MM.1S (cell line): ENCODE data around the gene CD6.

Experiments
- DNase-seq: peaks from one replicate; pipeline ENCODE4 v3.0.0-alpha.2; 2015
- H2AFZ ChIP-seq: fragments of 300-600 bp; sonication (generic); 2 replicates; pipeline ENCODE4 v1.6.0; 2016; ENCODE audit warnings: antibody characterized with exemption, low read length
- H3F3A ChIP-seq: fragments of 300-600 bp; sonication (generic); 2 replicates; pipeline ENCODE4 v1.6.1; 2016; ENCODE audit warnings: mild to moderate bottlenecking, antibody characterized with exemption, low read length, moderate library complexity, mixed read lengths; ENCODE audit not compliant: insufficient read depth
- H3K27ac ChIP-seq: fragments of 300-600 bp; sonication (generic); 2 replicates; pipeline ENCODE4 v1.5.1; 2016; ENCODE audit warnings: mild to moderate bottlenecking, low read length
- H3K27me3 ChIP-seq: fragments of 300-600 bp; sonication (generic); replicated peaks from 2 replicates; pipeline ENCODE4 v1.6.0; 2016; ENCODE audit warnings: low read length; ENCODE audit not compliant: insufficient read depth
- H3K36me3 ChIP-seq: fragments of 300-600 bp; sonication (generic); replicated peaks from 2 replicates; pipeline ENCODE4 v1.6.1; 2016; ENCODE audit warnings: mild to moderate bottlenecking, low read length, mixed read lengths; ENCODE audit not compliant: insufficient read depth
- H3K4me1 ChIP-seq: fragments of 300-600 bp; sonication (generic); 2 replicates; pipeline ENCODE4 v1.6.1; 2016; ENCODE audit warnings: low read length, mixed read lengths
- H3K4me2 ChIP-seq: fragments of 300-600 bp; sonication (generic); 2 replicates; pipeline ENCODE4 v1.6.0; 2016; ENCODE audit warnings: low read depth, low read length
- H3K4me3 ChIP-seq: fragments of 300-600 bp; sonication (generic); 2 replicates; pipeline ENCODE4 v1.5.1; 2016; ENCODE audit warnings: low read length, mixed read lengths
- H3K79me2 ChIP-seq: fragments of 300-600 bp; sonication (generic); 2 replicates; pipeline ENCODE4 v1.6.1; 2016; ENCODE audit warnings: mixed run types, low read length, mixed read lengths
- H3K9ac ChIP-seq: fragments of 300-600 bp; sonication (generic); 2 replicates; pipeline ENCODE4 v1.6.1; 2016; ENCODE audit warnings: low read length, mixed read lengths
- H3K9me2 ChIP-seq: fragments of 300-600 bp; sonication (generic); replicated peaks from 2 replicates; pipeline ENCODE4 v1.6.1; 2016; ENCODE audit warnings: mild to moderate bottlenecking, low read length, mixed read lengths; ENCODE audit not compliant: insufficient read depth
- H3K9me3 ChIP-seq: fragments of 300-600 bp; sonication (generic); replicated peaks from 2 replicates; pipeline ENCODE4 v1.6.1; 2016; ENCODE audit warnings: mild to moderate bottlenecking, low read length, mixed read lengths; ENCODE audit not compliant: insufficient read depth
- H4K20me1 ChIP-seq: fragments of 300-600 bp; sonication (generic); 2 replicates; pipeline ENCODE4 v1.6.1; 2016; ENCODE audit warnings: mild to moderate bottlenecking, low read length, moderate library complexity, mixed read lengths; ENCODE audit not compliant: insufficient read depth
- EZH2 ChIP-seq: fragments of 300-600 bp; sonication (generic); optimal IDR thresholded peaks from 2 replicates; pipeline ENCODE3; 2017; ENCODE audit warnings: low read depth, mild to moderate bottlenecking, antibody characterized with exemption, low read length, mixed read lengths
- EZH2phosphoT487 ChIP-seq: fragments of 300-600 bp; sonication (generic); IDR thresholded peaks from 2 replicates; pipeline ENCODE4 v1.6.1; 2018; ENCODE audit warnings: antibody characterized with exemption, low read length
- TF ChIP-seq, protein P1 (sequence below): fragments of 300-600 bp; sonication (generic); IDR thresholded peaks from 2 replicates; pipeline ENCODE4 v1.5.1; 2016; ENCODE audit warnings: antibody characterized with exemption, low read length, mixed read lengths

The CD6 gene

DNA sequence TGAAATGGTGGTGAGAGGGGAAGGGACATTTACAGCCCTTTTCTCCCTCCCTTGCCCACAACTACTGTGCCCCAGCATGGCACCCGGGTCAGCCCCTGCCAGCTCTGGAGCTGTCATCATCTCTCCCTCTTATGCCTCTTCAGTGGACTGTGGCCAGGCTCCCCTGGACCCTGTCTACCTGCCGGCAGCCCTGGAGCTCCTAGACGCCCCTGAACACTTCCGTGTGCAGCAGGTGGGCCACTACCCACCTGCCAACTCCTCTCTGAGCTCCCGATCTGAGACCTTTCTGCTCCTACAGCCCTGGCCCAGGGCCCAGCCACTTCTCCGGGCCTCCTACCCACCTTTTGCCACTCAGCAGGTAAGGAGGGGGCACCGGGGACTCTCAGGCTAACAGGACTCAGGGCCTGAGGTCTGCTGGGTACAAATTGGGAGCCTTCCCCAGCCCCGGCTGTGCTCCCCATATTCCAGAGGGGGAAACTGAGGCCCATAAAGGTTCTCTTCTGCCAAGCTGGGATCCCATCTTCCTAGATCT is 44.4 kb upstream of the CD6 start:
- peaks cover 13% of the 10 kb centered on the region; the same call in 1 of the 2 replicates for H3F3A ChIP-seq
- H3K4me1 ChIP-seq: no peaks in the 10 kb centered on the region
- H3K27ac ChIP-seq: no peak overlapping the region
- peaks cover 4% of the 10 kb centered on the region; the same call in 1 of the 2 replicates for H4K20me1 ChIP-seq
- H3K79me2 ChIP-seq: no peaks in the 10 kb centered on the region
- H3K9ac ChIP-seq: no peak overlapping the region
- H3K9me3 ChIP-seq: no peaks in the 10 kb centered on the region
- no peak overlapping the region for H3K4me3 ChIP-seq
- H3K9me2 ChIP-seq: no peaks in the 10 kb centered on the region
- peaks cover 26% of the 10 kb centered on the region for H3K27me3 ChIP-seq
- DNase-seq: no peak
- TF ChIP-seq EZH2: no peak
- TF ChIP-seq, protein P1, sequence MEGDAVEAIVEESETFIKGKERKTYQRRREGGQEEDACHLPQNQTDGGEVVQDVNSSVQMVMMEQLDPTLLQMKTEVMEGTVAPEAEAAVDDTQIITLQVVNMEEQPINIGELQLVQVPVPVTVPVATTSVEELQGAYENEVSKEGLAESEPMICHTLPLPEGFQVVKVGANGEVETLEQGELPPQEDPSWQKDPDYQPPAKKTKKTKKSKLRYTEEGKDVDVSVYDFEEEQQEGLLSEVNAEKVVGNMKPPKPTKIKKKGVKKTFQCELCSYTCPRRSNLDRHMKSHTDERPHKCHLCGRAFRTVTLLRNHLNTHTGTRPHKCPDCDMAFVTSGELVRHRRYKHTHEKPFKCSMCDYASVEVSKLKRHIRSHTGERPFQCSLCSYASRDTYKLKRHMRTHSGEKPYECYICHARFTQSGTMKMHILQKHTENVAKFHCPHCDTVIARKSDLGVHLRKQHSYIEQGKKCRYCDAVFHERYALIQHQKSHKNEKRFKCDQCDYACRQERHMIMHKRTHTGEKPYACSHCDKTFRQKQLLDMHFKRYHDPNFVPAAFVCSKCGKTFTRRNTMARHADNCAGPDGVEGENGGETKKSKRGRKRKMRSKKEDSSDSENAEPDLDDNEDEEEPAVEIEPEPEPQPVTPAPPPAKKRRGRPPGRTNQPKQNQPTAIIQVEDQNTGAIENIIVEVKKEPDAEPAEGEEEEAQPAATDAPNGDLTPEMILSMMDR: no peak
- no peak for TF ChIP-seq EZH2phosphoT487
- H2AFZ ChIP-seq: no peak overlapping the region
- H3K36me3 ChIP-seq: no peaks in the 10 kb centered on the region
- no peak overlapping the region for H3K4me2 ChIP-seq

DNA sequence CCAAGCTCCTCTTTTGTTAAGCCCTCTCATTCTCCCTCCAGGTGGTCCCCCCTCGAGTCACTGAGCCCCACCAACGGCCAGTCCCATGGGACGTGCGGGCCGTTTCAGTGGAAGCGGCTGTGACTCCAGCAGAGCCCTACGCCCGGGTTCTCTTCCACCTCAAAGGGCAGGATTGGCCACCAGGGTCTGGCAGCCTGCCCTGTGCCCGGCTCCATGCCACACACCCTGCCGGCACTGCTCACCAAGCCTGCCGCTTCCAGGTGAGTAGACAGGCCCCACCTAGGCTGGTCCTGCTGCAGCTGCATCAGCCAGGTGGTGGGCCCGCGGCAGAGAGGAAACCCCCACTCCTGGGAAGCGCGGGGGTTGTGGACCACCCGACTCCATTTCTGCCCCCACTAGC is 43.9 kb upstream of the CD6 start:
- DNase-seq: no peak
- no peaks in the 10 kb centered on the region for H3K9me2 ChIP-seq
- H3K9me3 ChIP-seq: no peaks in the 10 kb centered on the region
- H3K27ac ChIP-seq: no peak overlapping the region
- no peak overlapping the region for H3K9ac ChIP-seq
- H3K27me3 ChIP-seq: peaks cover 26% of the 10 kb centered on the region
- no peak overlapping the region for H3K4me3 ChIP-seq
- no peak overlapping the region for H3K4me2 ChIP-seq
- TF ChIP-seq EZH2phosphoT487 (no peak), EZH2 (no peak)
- TF ChIP-seq, protein P1: no peak
- H3K79me2 ChIP-seq: no peaks in the 10 kb centered on the region
- no peaks in the 10 kb centered on the region for H3K36me3 ChIP-seq
- peaks cover 11% of the 10 kb centered on the region; the same call in 1 of the 2 replicates for H3F3A ChIP-seq
- no peaks in the 10 kb centered on the region for H3K4me1 ChIP-seq
- H2AFZ ChIP-seq: no peak overlapping the region
- peaks cover 4% of the 10 kb centered on the region; the same call in 1 of the 2 replicates for H4K20me1 ChIP-seq

DNA sequence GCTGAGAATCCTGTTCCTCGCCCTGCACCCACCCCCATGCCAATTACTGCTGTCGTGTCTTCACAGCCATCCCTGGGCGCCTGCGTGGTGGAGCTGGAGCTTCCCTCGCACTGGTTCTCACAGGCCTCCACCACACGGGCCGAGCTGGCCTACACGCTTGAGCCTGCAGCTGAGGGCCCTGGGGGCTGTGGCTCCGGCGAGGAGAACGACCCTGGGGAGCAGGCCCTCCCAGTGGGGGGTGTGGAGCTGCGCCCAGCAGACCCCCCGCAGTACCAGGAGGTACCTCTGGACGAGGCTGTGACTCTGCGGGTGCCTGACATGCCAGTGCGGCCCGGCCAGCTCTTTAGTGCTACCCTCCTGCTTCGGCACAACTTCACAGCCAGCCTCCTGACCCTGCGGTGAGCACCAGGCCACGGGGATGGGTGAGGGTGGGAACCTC is 42.9 kb upstream of the CD6 start:
- H4K20me1 ChIP-seq: 0 out of 2 replicates have a peak, but pooled peaks cover under 1% of the 10 kb centered on the region
- no peak for DNase-seq
- no peaks in the 10 kb centered on the region for H3K4me1 ChIP-seq
- peaks cover 4% of the 10 kb centered on the region; the same call in 1 of the 2 replicates for H3F3A ChIP-seq
- H3K9me2 ChIP-seq: no peaks in the 10 kb centered on the region
- H3K36me3 ChIP-seq: no peaks in the 10 kb centered on the region
- no peak overlapping the region for H3K4me3 ChIP-seq
- no peak overlapping the region for H3K27ac ChIP-seq
- H3K9ac ChIP-seq: no peak overlapping the region
- H3K79me2 ChIP-seq: no peaks in the 10 kb centered on the region
- H2AFZ ChIP-seq: no peak overlapping the region
- H3K27me3 ChIP-seq: peaks cover 26% of the 10 kb centered on the region
- no peak overlapping the region for H3K4me2 ChIP-seq
- TF ChIP-seq EZH2phosphoT487 (no peak), EZH2 (no peak)
- TF ChIP-seq, protein P1: no peak
- no peaks in the 10 kb centered on the region for H3K9me3 ChIP-seq
